VCaP (cell line): ENCODE results near the gene NGB.

Experiments used
- H3K27ac ChIP-seq: fragments of 450-650 bp; 2 replicates; pipeline ENCODE4 v1.5.1; 2017
- TF ChIP-seq, protein P1 (sequence below): fragments of 450-650 bp; conservative IDR thresholded peaks from 2 replicates; pipeline ENCODE4 v1.5.1; 2017; ENCODE audit warnings: mild to moderate bottlenecking, moderate library complexity

The NGB gene

DNA sequence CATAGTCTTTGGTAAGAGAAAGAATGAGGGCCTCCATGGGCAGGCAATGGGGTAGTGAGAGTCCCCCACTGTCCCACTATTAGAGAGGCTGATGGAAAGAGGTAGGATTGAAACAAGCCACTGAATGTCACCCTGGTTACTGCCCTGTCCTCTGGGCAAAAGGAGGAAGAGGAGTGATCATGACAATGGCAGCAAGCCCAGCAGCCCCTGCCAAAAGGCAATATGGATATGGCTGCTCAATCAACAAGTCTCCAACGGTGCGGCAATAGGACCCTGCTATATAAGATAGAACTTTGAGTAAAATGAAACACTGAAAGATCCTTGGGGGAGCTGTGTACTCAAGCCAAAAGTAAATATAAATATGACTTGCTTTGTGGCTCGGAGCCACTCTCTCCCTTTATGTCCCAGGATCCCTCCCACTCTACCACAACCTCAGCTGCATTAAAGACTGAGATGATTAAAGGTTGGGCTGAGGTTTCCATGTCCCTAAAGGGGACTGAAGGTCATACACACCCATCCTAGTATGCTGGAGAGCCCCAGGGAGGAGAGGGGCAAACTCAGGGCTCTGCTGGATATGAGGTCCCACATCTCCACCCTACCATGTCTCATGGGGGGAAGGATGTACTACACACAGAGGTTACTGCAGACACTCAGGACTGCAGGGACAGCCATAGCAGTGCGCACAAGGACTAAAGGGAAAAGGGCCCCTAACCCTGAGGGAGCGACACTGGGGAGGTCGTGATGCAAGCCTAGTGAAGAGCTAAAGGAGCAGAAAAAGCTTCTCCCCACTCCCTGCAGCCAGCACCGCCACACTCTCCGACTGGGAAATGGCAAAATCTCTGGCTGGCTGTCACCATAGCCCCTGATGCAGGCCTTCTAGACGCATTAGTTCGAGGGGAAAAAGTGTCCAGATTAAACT, 43.8 kb upstream of the NGB start:
- H3K27ac ChIP-seq: peak overlapping the region; percentile 62
- TF ChIP-seq, protein P1, sequence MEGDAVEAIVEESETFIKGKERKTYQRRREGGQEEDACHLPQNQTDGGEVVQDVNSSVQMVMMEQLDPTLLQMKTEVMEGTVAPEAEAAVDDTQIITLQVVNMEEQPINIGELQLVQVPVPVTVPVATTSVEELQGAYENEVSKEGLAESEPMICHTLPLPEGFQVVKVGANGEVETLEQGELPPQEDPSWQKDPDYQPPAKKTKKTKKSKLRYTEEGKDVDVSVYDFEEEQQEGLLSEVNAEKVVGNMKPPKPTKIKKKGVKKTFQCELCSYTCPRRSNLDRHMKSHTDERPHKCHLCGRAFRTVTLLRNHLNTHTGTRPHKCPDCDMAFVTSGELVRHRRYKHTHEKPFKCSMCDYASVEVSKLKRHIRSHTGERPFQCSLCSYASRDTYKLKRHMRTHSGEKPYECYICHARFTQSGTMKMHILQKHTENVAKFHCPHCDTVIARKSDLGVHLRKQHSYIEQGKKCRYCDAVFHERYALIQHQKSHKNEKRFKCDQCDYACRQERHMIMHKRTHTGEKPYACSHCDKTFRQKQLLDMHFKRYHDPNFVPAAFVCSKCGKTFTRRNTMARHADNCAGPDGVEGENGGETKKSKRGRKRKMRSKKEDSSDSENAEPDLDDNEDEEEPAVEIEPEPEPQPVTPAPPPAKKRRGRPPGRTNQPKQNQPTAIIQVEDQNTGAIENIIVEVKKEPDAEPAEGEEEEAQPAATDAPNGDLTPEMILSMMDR: no peak

DNA sequence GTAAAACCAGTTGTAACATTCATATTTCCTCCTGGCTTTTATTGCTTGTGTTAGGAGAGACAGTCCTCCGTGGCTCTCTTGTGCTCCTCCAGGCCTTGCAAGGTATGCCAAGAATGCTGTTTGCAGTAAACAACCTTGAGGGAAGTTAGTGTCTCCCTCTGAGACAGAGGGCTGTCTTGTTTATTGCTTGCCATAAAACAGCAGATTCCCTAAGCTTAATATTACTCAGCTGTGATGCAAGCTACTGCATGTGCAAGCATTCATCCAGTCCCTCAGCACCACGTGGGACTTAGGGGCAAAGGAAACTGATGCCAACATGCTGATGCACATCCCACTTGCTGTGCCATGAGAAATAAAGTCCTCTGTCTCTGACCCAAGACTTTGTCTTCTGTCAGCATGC, 43.0 kb upstream of the NGB start:
- H3K27ac ChIP-seq: peak overlapping the region; percentile 62
- TF ChIP-seq, protein P1: no peak; the same call in 1 of the 2 replicates

DNA sequence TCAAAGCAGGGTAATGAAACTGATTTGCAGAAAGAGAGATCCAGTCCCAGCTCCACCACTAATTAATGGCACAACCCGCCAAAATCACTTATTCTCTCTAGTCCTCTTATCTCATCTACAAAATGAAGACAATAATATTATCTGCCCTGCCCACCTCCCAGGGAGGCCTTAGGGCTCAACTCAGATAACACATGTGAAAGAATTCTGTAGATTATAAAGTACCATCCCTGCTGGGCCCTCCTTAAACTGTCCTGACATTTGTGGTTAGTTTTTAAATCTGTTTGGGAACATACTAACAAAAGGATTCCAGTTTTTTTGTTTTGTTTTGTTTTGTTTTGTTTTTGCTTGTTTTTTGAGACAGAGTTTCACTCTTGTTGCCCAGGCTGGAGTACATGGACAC, 42.4 kb upstream of the NGB start:
- peak overlapping the region; percentile 62 for H3K27ac ChIP-seq
- TF ChIP-seq, protein P1: no peak

DNA sequence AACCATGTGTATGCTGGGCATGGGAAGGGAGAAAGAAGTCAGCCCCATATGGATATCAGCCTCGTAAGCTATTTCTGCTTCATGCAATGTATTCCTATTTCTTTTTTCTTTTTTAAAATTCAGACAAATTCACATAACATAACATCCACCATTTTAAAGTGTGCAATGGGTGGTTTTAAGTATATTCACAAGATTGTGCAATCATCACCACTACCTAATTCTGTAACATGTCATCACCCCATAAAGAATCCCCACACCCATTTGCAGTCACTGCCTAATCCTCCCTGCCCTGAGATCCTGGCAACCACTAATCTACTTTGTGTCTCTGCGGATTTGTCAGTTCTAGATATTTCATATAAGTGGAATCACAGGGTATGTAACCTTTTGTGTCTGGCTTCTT, 40.2 kb upstream of the NGB start:
- TF ChIP-seq, protein P1: no peak
- no peak overlapping the region for H3K27ac ChIP-seq

DNA sequence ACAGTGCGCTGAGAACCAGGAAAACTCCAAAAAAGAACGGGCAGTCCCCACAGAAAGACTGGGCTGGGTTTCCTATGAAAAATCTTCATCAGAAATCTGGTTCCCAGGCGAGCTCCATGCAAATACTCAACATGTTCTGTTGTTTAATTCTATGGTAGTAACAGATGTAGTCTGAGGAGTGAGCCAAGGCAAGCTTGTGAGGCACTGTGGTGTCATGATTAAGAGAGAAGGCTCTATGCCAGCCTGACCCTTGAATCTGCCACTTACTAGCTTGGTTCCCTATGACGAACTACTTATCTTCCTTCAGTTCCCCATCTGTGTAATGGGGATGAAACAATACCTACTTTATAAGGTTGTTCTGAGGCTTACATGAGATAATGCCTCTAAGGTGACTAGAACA, 39.0 kb upstream of the NGB start:
- TF ChIP-seq, protein P1: no peak
- no peak overlapping the region for H3K27ac ChIP-seq

GRCh38 chr14:77309131-77309530, 38.1 kb upstream of the NGB start:
- TF ChIP-seq, protein P1: no peak
- H3K27ac ChIP-seq: no peak overlapping the region

DNA sequence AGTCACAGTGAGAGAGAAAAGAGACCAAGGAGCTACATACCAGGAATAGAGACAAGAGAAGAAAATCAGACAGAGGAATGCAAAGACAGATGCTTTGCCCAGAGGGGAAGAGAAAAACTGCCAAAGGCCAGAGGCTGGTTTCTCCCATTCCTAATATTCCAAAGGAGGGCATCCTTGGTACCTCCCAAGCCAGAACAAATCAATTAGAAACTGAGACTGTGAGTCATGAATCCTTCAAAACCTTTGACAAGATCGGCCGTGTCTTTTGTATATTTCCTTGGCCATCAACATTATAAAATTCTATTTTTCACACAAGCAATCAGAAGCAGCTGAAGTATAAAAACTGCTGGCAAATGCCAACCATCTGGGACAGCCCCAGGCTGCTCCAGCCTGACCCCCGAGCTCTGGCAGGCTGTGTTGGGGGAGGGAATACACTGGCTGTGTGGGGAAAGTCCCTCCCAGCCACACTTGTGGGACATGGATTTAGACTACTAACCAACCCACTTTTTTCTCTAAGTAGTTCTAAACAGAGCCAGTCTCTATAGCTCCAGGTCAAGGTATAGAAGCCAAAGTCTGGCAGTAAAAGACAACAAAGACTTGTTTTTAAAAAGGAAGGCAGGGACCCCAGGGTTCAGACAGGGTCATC, 36.0 kb upstream of the NGB start:
- TF ChIP-seq, protein P1: no peak
- no peak overlapping the region for H3K27ac ChIP-seq
